Left kidney (tissue), 1 donor: Measurements from ENCODE around the gene NAA38. TPM values are rescaled to one million over a fixed set of nuclear protein-coding genes. Genes with fewer than 3 reads are reported as not detected.

Experiments
- polyA plus RNA-seq: library from polyadenylated mRNA; unstranded; fragments of 120-200 nt; gene quantifications from one replicate; pipeline ENCODE4 v1.2.1, GENCODE V29; 2013; ENCODE audit not compliant: insufficient read length

NAA38 gene
- polyA plus RNA-seq, 1 donor, result 70.0 TPM

Other genes starting within 250 kb of the NAA38 start
- 54.8 TPM for gene FXR2, start 242.7 kb downstream of the NAA38 start, polyA plus RNA-seq
- gene SAT2, start 229.7 kb downstream of the NAA38 start, polyA plus RNA-seq, result 136 TPM
- 2.8 TPM for gene SHBG, start 227.4 kb downstream of the NAA38 start, polyA plus RNA-seq
- 20.5 TPM for gene ATP1B2, start 206.6 kb downstream of the NAA38 start, polyA plus RNA-seq
- gene TP53, start 170.1 kb downstream of the NAA38 start, polyA plus RNA-seq, result 76.3 TPM
- 13.1 TPM for gene WRAP53, start 169.1 kb downstream of the NAA38 start, polyA plus RNA-seq
- gene EFNB3, start 152.4 kb downstream of the NAA38 start, polyA plus RNA-seq, result 21.3 TPM
- 0.52 TPM for gene DNAH2, start 139.8 kb downstream of the NAA38 start, polyA plus RNA-seq
- gene KDM6B, start 23.3 kb downstream of the NAA38 start, polyA plus RNA-seq, result 20.5 TPM
- gene TMEM88, start 2.5 kb downstream of the NAA38 start, polyA plus RNA-seq, result 18.3 TPM
- 29.7 TPM for gene CYB5D1, start 444 bp upstream of the NAA38 start, polyA plus RNA-seq
- 195 TPM for gene CHD3, start 31.2 kb upstream of the NAA38 start, polyA plus RNA-seq
- 4.5 TPM for gene RNF227, start 58.7 kb upstream of the NAA38 start, polyA plus RNA-seq
- 12.3 TPM for gene KCNAB3, start 72.3 kb upstream of the NAA38 start, polyA plus RNA-seq
- 125 TPM for gene TRAPPC1, start 74.4 kb upstream of the NAA38 start, polyA plus RNA-seq
- 67.3 TPM for gene CNTROB, start 74.6 kb upstream of the NAA38 start, polyA plus RNA-seq
- 0.45 TPM for gene GUCY2D, start 145.1 kb upstream of the NAA38 start, polyA plus RNA-seq
- 1.0 TPM for gene ALOX15B, start 181.5 kb upstream of the NAA38 start, polyA plus RNA-seq
- gene ALOX12B, start 230.2 kb upstream of the NAA38 start, polyA plus RNA-seq, result 1.1 TPM